ENCODE results near the gene PATZ1.
"Not testable (repeated sequence)": the region's sequence is repeated elsewhere in the genome, so short reads cannot be mapped to it uniquely, and the experiment has no call there.

PATZ1 gene, protein sequence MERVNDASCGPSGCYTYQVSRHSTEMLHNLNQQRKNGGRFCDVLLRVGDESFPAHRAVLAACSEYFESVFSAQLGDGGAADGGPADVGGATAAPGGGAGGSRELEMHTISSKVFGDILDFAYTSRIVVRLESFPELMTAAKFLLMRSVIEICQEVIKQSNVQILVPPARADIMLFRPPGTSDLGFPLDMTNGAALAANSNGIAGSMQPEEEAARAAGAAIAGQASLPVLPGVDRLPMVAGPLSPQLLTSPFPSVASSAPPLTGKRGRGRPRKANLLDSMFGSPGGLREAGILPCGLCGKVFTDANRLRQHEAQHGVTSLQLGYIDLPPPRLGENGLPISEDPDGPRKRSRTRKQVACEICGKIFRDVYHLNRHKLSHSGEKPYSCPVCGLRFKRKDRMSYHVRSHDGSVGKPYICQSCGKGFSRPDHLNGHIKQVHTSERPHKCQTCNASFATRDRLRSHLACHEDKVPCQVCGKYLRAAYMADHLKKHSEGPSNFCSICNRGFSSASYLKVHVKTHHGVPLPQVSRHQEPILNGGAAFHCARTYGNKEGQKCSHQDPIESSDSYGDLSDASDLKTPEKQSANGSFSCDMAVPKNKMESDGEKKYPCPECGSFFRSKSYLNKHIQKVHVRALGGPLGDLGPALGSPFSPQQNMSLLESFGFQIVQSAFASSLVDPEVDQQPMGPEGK

DNA sequence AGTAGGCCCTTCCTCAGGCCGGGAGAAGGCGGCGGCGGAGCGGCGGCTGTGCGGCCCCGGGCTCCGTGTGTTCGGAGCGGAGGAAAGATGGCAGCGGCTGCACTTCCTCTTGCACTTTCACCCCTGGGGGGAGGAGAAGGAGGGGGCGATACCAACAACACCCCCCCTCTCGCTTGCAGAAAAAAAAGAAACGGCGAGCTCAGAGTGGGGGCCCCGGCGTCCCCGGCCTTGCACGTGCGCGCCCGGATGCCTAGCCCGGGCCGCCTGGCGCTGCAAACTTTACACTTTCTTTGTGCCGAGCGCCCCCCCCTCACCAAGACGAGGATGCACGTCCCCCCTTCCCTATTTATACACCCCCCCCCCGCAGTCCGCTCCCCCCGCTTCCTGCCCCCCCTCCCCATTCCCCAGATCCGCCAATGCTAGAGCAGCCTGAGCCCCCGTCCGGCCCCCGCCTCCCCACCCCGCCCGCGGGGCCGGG is at the start of gene PATZ1:
Gene PATZ1, minus strand, starts transcription at position 92 of the 478 bp plus-strand sequence. CDS start 744 bp downstream, outside the sequence.
- peak; percentile 82 for DNase-seq

DNA sequence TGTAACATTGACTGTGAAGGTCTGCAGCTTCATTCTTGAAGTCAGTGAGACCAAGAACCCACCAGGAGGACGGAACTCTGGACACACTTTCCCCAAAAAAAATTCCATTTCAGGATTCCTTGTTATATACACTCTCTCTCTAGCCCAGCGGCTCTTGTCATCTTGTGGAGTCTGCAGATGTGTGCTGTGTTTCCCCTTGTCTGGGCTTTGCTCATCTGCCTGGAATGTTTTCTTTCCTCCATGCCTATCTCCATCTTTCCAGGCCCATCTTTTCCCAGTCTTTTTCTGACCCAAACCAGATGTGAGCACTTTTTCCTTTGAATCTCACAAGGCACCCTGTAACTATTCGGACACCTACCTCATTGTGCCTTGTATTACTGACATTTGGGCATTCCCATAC is 48.2 kb upstream of the PATZ1 start:
- DNase-seq = no peak

DNA sequence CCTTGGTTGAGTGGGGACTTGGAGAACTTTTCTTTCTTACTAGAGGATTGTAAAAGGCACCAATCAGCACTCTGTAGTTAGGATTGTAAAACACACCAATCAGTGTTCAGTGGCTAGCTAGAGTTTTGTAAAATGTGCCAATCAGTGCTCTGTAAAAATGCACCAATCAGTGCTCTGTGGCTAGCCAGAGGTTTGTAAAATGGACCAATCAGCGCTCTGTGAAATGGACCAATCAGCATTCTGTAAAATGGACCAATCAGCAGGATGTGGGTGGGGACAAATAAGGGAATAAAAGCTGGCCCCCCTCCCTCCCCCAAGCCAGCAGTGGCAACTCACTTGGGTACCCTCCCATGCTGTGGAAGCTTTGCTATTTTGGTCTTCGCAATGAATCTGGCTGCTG is 47.7 kb upstream of the PATZ1 start:
- peak; percentile 15 for DNase-seq

DNA sequence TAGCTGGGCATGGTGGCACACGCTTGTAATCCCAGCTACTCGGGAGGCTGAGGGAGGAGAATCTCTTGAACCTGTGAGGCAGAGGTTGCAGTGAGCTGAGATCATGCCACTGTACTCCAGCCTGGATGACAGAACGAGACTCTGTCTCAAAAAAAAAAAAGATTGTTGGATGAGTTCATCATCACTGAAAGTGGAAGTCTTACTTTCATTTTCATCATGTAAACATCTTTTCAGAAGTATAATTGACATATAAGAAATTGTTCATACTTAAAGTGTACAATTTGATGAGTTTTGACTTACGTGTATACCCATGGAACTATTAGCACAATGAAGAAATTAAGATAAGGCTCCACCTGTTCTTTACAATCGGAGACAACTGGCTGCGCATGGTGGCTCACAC is 32.5 kb upstream of the PATZ1 start:
- peak; percentile 7 for DNase-seq

DNA sequence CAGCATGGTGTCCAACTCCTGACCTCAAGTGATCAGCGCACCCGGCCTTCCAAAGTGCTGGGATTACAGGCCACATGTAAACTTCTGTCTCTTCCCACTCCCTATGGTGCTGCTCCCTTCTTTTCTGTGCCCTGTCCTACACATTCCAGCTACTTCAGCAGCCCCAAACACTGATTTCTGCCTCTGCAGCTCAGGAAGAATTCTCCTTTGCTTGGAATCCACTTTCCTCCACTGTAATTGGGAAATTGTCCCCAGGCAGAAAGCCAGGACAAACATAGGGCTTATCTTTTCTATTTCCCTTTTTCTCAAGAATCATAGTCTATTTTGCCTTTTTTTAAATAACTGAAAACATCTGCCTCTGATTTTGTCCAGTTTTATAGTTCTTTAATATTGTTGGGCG is 32.0 kb upstream of the PATZ1 start:
- DNase-seq = no peak

DNA sequence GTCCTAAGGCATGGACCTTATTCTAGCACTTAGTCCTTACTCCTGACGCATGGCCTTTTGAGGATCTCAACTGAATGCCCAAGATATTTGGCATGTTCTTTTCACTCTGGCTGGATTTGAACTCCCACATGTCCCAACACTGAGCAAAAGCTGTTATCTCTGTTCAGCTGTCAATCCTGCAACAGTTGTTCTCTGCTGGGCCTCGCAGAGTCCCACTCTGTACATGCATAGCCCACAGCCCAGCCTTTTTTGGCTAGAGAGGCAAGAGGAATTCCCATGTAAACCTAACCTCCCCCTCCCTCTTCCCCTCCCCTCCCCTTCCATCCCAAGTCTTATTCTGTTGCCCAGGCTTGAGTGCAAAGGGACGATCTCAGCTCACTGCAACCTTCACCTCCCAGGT is 31.5 kb upstream of the PATZ1 start:
- no peak for DNase-seq

DNA sequence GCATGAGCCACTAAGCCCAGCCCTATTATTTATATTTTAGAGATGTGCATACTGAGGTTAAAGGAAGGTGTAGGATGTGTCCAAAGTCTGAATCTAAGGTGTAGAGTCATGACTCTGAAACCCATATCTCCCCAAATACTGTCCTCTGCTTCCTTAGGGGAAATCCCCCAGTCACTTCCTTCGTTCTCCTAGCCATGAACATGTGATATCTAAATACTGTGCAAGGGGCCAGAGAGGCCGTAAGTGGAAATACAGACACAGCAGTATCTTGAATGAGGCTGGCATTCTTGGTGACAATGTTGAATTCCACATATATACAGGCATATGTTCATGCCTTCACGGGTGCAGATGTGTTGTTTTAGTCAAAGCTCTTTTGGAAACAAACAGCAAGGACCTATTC is 21.3 kb upstream of the PATZ1 start:
- no peak for DNase-seq

DNA sequence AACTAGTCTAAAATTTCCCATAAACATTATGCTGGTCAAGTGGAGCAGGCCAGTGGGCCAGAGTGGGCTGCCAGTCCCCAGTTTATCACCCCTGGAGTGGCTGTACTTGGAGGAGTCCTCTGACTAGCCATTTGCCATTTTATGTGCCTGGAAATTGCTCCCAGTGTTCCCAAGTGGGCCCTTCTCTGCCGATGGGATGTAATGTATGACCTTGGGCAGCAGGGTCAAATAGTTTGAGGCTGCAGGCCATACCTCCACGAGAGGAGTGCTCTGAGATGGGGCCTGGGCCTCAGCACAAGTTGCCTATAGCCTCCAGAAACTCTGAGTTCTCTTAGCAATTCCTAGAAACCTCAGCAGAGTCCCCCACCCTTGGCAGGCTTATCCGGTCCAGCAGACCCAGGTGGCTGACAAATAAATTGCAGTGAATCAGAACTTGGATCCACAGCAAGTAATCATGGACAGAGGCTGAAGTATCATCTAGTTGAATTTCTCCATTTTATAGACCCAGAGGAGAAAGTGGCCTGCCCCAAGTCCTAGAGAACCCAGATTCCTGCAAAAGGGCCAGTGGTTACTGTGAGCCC is 17.8 kb upstream of the PATZ1 start:
- DNase-seq = no peak

DNA sequence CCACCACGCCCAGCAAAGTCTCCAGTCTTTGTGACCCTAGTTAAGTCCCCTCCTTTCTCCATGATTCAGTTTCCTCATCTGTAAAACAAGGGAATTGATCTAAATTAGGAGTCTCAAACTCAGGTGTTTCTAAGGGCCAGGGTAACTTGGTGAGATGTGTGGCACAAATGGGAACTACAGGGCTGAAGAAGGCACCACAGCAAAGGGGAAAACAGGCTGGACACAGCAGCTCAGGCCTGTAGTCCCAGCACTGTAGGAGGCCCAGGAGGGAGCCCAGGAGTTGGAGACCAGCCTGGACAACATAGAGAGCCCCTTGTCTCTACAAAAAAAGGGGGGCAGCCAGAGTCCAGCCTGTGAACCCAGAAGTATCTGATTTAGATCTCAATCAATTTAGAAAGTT is 15.6 kb upstream of the PATZ1 start:
- DNase-seq = no peak

DNA sequence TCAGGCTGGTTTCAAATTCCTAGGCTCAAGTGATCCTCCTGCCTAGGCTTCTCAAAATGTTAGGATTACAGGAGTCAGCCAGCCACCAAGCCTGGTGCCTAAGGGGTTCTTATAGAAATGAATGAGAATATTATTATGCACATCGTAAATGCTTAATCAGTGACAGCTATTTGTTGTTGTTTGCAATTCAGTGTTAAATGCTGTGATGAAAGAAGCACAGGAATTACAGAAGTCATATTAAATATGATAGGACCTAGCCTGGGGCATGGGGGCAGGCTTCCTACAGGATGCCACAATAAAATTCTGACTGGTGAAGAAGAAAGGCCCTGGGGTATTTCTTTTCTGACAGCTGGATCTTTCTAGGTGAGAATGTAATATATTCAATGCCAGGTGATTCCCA is 13.9 kb upstream of the PATZ1 start:
- no peak for DNase-seq

DNA sequence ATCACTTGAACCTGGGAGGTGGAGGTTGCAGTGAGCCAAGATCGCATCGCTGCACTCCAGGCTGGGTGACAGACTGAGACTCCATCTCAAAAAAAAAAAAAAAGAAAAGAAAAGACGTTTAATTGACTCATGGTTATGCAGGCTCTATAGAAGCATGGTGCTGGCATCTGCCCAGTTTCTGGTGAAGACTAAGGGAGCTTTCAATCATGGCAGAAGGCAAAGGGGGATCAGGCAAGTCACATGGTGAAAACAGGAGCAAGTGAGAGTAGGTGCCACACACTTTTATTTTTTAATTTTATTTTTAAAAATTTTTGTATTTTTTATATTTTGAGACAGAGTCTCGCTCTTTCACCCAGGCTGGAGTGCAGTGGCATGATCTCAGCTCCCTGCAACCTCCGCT is 8.4 kb upstream of the PATZ1 start:
- DNase-seq = no peak

DNA sequence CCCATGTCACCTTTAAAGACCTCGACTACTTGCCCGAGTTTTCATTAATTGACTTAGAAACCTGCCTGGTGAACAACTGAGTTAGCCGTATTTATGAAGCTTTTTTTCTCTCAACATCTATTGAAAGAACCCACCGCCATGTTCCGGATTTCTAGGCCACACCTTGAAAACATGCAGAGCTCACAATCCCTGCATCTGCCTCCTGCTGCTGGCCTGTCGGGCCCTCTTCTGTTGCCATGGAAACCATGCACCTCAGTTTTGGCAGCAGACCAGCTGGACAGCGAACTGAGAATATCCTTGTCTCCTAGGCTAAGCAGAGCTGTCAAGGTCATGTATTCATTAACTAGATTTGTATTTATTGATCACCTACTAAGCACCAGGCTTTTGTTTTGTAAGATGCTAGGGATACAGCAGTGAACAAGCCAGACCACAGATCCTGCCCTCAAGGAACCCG is 4.3 kb upstream of the PATZ1 start:
- no peak for DNase-seq

DNA sequence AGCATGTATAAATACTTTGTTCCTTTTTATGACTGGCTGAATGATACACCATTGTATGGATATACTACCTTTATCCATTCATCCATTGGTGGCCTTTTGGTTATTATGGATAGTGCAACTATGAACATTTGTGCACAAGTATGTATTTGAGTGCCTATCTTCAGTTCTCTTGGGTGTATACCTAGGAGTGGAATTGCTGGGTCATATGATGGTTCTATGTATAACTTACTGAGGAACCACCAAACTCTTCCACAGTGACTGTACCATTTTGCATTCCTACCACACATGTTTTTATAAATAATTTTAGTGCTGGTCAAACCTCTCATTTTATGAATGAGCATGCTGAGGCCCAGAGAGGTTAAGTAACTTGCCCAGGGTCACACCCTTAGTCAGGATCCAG is 3.8 kb upstream of the PATZ1 start:
- no peak for DNase-seq

DNA sequence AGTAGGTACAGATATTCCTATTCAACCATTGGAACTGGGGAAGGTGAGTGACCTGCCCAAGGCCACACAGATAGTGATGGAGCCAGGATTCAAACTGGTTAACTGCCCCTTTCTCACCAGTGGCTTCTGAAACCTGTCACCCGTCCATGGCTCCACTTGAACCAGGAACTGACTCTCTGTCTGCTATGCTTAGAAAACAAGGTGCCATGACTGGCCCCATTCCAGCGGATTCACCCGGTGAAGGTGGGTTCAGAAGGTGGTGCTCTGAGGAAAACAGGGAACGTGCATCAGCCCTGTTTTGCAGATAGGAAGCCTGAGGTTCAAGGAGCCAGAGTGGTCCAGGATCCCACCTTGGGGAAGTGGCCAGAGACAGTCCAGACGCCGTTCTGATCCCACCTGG is 2.6 kb upstream of the PATZ1 start:
- no peak for DNase-seq

DNA sequence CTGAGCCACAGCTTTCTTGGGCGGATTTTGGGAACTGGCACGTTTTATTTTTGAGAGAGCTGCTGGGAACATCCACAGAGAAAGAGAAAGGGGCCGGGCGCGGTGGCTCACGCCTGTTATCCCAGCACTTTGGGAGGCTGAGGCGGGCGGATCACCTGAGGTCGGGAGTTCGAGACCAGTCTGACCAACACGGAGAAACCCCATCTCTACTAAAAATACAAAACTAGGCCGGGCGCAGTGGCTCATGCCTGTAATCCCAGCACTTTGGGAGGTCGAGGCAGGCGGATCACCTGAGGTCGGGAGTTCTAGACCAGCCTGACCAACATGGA is 1.8 kb upstream of the PATZ1 start:
- DNase-seq = not testable (repeated sequence)

DNA sequence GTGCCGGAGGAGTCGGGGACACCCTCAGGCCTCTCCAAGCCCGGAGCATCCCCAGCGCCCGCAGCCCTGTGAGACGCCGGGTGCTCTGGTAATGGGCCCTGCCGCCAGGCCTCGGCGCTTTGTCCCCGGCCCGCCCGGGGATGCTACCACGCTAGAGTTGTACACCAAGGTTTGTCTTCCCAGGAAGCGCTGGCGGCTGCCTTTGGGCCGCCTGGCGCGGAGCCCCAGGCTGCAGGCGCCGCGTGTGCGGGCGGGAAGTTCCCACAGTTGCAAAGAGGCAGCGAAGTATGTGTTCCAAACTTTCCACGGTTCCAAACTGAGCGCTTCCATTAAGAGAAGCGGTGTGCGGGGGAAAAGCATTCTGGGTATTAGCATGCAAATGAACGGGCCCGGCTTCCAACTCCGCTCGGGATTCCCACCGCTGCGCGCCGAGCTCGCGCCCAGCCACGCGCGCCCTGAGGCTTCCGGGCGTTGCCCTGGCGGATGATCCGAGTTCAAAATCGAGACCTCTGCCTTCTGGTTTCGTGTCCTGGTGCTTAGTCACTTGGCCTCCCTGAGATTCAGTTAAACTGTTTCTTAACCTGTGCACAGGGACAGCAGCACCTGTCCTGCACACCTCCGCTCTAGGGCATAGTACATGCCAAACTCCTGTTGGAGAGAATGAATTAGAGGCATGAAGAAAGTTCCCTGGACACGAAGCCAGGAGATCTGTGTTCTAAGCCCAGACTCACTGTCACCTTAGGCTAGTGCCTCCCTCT is 1.3 kb upstream of the PATZ1 start:
- peak; percentile 80 for DNase-seq

DNA sequence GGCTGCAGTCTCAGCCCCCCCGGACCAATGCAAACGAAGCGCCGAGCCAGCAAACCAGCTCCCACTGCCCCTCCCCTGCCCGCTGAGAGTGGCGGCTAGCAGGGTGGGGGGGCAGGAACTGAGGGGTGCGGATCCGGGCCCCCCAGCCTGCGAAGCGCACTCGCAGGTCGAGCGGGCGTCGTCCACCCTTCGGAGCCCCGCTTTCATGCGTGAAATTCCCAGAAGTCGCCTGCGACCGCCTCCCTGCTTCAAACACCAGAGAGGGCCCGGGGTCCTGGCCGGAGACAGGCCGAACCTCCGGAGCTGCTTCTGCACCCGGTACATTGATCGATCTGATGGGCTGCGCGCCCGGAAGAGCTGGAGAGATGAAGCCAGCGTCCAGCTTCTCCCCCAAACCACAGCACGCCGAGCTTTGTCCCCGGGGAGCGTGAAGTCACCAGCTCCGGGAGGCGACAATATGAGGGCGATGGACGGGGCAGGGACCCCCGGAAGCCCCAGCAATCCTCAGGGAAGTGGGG is 646 bp upstream of the PATZ1 start:
- DNase-seq = peak; percentile 51

DNA sequence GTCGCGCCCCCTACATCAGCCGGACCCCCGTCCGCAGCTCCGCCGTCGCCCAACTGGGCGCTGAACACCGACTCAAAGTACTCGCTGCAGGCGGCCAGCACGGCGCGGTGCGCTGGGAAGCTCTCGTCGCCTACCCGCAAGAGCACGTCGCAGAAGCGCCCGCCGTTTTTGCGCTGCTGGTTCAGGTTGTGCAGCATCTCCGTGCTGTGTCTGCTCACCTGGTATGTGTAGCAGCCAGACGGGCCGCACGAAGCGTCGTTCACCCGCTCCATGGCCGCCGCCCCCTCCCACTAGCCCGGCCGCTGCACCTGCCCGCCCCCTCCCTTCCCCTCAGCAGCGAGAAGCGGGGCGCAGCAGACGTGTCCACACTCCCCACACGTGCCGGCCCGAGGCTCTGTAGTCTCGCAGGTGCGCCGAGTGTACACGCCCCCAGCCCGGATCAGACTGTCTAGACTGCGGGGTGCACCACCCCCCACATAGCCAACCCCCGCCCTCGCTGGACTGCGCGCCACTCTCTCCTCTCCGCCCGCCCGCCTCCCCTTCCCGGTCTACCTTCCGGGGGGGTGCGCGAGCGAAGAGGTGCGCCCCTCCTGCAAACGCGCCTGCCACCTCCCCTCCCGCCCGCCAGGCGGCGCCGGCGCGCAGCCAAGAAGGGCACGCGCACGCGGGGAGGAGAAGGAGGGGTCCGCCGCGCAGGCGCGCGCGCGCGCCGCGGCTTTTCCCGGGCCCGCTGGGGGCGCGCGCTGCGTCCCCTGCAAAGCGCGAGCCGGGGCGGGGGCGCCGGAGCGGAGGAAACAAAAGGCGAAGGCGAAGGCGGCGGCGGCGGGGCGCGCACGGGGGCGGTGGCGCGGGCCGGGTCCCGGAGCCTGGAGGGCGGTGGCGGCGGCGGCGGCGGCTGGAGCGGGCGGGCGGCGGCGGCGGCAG is 553 bp downstream of the PATZ1 start:
- peak; percentile 90 for DNase-seq

DNA sequence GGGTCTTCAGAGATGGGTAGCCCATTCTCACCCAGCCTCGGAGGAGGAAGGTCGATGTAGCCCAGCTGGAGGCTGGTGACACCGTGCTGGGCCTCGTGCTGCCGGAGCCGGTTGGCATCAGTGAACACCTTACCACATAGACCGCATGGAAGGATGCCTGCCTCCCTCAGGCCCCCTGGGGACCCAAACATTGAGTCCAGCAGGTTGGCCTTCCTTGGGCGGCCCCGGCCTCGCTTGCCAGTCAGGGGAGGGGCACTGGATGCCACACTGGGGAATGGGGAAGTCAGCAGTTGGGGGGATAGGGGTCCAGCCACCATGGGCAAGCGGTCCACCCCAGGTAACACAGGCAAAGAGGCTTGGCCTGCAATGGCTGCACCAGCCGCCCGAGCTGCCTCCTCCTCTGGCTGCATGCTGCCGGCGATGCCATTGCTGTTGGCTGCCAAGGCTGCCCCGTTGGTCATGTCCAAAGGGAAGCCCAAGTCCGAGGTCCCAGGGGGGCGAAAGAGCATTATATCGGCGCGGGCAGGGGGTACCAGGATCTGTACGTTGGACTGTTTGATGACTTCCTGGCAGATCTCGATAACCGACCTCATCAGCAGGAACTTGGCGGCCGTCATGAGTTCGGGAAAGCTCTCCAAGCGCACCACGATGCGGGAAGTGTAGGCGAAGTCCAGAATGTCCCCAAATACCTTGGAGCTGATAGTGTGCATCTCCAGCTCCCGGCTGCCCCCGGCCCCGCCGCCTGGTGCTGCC is 1.4 kb downstream of the PATZ1 start:
- peak; percentile 40 for DNase-seq

DNA sequence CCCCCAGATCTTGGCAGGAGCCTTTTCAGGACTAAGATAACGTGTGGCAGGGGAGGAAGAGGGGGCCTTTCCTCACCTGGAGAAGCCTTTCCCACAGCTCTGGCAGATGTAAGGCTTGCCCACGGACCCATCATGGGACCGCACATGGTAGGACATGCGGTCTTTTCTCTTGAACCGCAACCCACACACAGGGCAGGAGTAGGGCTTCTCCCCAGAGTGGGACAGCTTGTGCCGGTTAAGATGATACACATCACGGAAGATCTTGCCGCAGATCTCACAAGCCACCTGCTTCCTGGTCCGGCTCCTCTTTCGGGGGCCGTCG is 1.9 kb downstream of the PATZ1 start:
- peak; percentile 39 for DNase-seq
